ENCODE data around the gene RNF225. TPM values are rescaled to one million over a fixed set of nuclear protein-coding genes. Genes with fewer than 3 reads are reported as not detected.

RNF225 gene
- total and polyA plus RNA-seq, 9 of the 15 experiments (the other 6 are each of a cell fraction or from before 2014, with no cell fraction given), result 0.33 TPM; not detected in 8

- TF ChIP-seq MGA (IDR thresholded peaks at IDR 0.05), result peak; percentile 83
- peak; percentile 72; the same call in 1 of the 2 replicates for TF ChIP-seq VEZF1 (CRISPR knock-in tag; IDR thresholded peaks at IDR 0.05)
- TF ChIP-seq HNRNPK (IDR thresholded peaks at IDR 0.05; ENCODE audit: low read depth, low read length, poor library complexity, severe bottlenecking), result no peak
- peak; percentile 98 for TF ChIP-seq CREB3L1 (IDR thresholded peaks at IDR 0.05; ENCODE audit: borderline replicate concordance, low read depth)
- TF ChIP-seq MTA2 (IDR thresholded peaks at IDR 0.05; ENCODE audit: low read depth), result no peak
- TF ChIP-seq ZNF165 (CRISPR knock-in tag; IDR thresholded peaks at IDR 0.05; ENCODE audit: borderline replicate concordance), result peak; percentile 51; the same call in 1 of the 2 replicates
- TF ChIP-seq BCL6 (CRISPR knock-in tag; IDR thresholded peaks at IDR 0.05), result no peak
- no peak for TF ChIP-seq MAFG (tag; conservative IDR thresholded peaks at IDR 0.05)
- peak; percentile 62 for TF ChIP-seq HDAC3 (IDR thresholded peaks at IDR 0.05; ENCODE audit: borderline replicate concordance, partially characterized antibody)
- TF ChIP-seq, protein P1, sequence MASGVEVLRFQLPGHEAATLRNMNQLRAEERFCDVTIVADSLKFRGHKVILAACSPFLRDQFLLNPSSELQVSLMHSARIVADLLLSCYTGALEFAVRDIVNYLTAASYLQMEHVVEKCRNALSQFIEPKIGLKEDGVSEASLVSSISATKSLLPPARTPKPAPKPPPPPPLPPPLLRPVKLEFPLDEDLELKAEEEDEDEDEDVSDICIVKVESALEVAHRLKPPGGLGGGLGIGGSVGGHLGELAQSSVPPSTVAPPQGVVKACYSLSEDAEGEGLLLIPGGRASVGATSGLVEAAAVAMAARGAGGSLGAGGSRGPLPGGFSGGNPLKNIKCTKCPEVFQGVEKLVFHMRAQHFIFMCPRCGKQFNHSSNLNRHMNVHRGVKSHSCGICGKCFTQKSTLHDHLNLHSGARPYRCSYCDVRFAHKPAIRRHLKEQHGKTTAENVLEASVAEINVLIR (CRISPR knock-in tag; IDR thresholded peaks at IDR 0.05), result peak; percentile 78
- peak; percentile 96 for TF ChIP-seq POLR2A (conservative IDR thresholded peaks at IDR 0.05)
Observed at GRCh38 chr19:58380662-58381459, 14.6 kb upstream of the RNF225 start, which contains the start of gene ZNF837 (continued).
